OCI-LY1 (cell line): ENCODE results near the gene CPHXL2.

Experiments used
- H2AFZ ChIP-seq: fragments of 200-600 bp; sonication (generic), shearing (Covaris generic); 2 replicates; pipeline ENCODE4 v1.6.0; 2014; ENCODE audit warnings: antibody characterized with exemption, mild to moderate bottlenecking, low read length
- H3F3A ChIP-seq: fragments of 200-600 bp; sonication (generic), shearing (Covaris generic); 2 replicates; pipeline ENCODE4 v1.6.0; 2014; ENCODE audit warnings: mild to moderate bottlenecking, antibody characterized with exemption, low read length, moderate library complexity; ENCODE audit not compliant: insufficient read depth
- H3K27ac ChIP-seq: fragments of 200-600 bp; sonication (generic); 2 replicates; pipeline ENCODE4 v1.5.1; 2014; ENCODE audit warnings: low read length, mixed run types, mild to moderate bottlenecking, low read depth; ENCODE audit not compliant: poor library complexity, severe bottlenecking
- H3K27me3 ChIP-seq: fragments of 200-600 bp; sonication (generic); 2 replicates; pipeline ENCODE4 v1.6.0; 2014; ENCODE audit warnings: antibody characterized with exemption, mild to moderate bottlenecking, low read length, moderate library complexity; ENCODE audit not compliant: insufficient read depth
- H3K36me3 ChIP-seq: fragments of 200-600 bp; sonication (generic); 2 replicates; pipeline ENCODE4 v1.6.1; 2014; ENCODE audit warnings: mild to moderate bottlenecking, antibody characterized with exemption, low read length, moderate library complexity, mixed read lengths; ENCODE audit not compliant: insufficient read depth
- H3K4me1 ChIP-seq: fragments of 200-600 bp; sonication (generic); 2 replicates; pipeline ENCODE4 v1.5.1; 2014; ENCODE audit warnings: mild to moderate bottlenecking, low read length, moderate library complexity; ENCODE audit not compliant: insufficient read depth, severe bottlenecking
- H3K4me2 ChIP-seq: fragments of 200-600 bp; sonication (generic), shearing (Covaris generic); 2 replicates; pipeline ENCODE4 v1.6.1; 2014; ENCODE audit warnings: low read length
- H3K4me3 ChIP-seq: fragments of 200-600 bp; sonication (generic); 2 replicates; pipeline ENCODE4 v1.5.1; 2014; ENCODE audit warnings: low read length, low read depth, mild to moderate bottlenecking, mixed read lengths; ENCODE audit not compliant: poor library complexity, severe bottlenecking
- H3K79me2 ChIP-seq: fragments of 200-600 bp; shearing (Covaris generic); 2 replicates; pipeline ENCODE4 v1.6.1; 2016; ENCODE audit warnings: mixed run types, low read length, mixed read lengths; ENCODE audit not compliant: insufficient read depth
- H3K9ac ChIP-seq: fragments of 200-600 bp; sonication (generic), shearing (Covaris generic); 2 replicates; pipeline ENCODE4 v1.6.1; 2014; ENCODE audit warnings: mild to moderate bottlenecking, low read length, mixed read lengths
- H3K9me2 ChIP-seq: fragments of 200-600 bp; sonication (generic), shearing (Covaris generic); 2 replicates; pipeline ENCODE4 v1.6.1; 2014; ENCODE audit warnings: low read depth, mild to moderate bottlenecking, low read length, mixed read lengths
- H3K9me3 ChIP-seq: fragments of 200-600 bp; shearing (Covaris generic); 2 replicates; pipeline ENCODE4 v1.6.1; 2014; ENCODE audit warnings: low read length, mixed read lengths
- H4K20me1 ChIP-seq: fragments of 200-600 bp; sonication (generic), shearing (Covaris generic); 2 replicates; pipeline ENCODE4 v1.6.0; 2016; ENCODE audit warnings: mild to moderate bottlenecking, low read length; ENCODE audit not compliant: insufficient read depth
- EZH2 ChIP-seq: fragments of 200-600 bp; sonication (generic), shearing (Covaris generic); IDR thresholded peaks from 2 replicates; pipeline ENCODE4 v1.8.0; 2017; ENCODE audit warnings: borderline replicate concordance, mixed run types, mild to moderate bottlenecking, antibody characterized with exemption, low read length, moderate library complexity, mixed read lengths
- TF ChIP-seq, protein P1 (sequence below): fragments of 200-600 bp; sonication (generic), shearing (Covaris generic); IDR thresholded peaks from 2 replicates; pipeline ENCODE4 v1.5.1; 2017; ENCODE audit warnings: mild to moderate bottlenecking, antibody characterized with exemption, low read length, moderate library complexity, mixed read lengths

The CPHXL2 gene

DNA sequence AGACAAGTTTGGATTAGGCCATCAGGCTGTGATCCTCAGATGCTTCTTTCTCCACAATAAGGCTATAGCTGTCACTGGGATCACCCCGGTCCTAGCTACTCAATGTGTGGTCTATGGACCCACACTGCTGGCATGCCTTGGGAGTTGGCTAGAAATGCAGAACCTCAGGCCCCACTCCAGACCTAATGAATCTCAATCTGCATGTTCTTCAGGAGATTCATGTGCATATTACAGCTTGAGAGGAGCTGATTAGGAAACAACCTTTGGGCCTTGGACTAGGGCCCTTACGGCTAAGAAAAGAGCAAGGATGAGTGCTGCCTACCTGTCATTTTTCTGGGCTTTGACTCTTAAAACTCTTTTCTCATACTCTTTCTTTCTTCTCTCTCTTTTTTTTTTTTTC lies 61.2 kb downstream of the CPHXL2 start:
- no peaks in the 10 kb centered on the region for H3K4me1 ChIP-seq
- no peaks in the 10 kb centered on the region for H3K9me3 ChIP-seq
- no peak for TF ChIP-seq EZH2
- TF ChIP-seq, protein P1, sequence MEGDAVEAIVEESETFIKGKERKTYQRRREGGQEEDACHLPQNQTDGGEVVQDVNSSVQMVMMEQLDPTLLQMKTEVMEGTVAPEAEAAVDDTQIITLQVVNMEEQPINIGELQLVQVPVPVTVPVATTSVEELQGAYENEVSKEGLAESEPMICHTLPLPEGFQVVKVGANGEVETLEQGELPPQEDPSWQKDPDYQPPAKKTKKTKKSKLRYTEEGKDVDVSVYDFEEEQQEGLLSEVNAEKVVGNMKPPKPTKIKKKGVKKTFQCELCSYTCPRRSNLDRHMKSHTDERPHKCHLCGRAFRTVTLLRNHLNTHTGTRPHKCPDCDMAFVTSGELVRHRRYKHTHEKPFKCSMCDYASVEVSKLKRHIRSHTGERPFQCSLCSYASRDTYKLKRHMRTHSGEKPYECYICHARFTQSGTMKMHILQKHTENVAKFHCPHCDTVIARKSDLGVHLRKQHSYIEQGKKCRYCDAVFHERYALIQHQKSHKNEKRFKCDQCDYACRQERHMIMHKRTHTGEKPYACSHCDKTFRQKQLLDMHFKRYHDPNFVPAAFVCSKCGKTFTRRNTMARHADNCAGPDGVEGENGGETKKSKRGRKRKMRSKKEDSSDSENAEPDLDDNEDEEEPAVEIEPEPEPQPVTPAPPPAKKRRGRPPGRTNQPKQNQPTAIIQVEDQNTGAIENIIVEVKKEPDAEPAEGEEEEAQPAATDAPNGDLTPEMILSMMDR, result no peak
- no peak overlapping the region for H3K4me2 ChIP-seq
- H3F3A ChIP-seq, result no peaks in the 10 kb centered on the region
- no peak overlapping the region for H2AFZ ChIP-seq
- H3K27ac ChIP-seq, result no peak overlapping the region
- no peak overlapping the region for H3K4me3 ChIP-seq
- no peak overlapping the region for H3K9ac ChIP-seq
- H4K20me1 ChIP-seq, result no peaks in the 10 kb centered on the region
- peaks cover 98% of the 10 kb centered on the region for H3K36me3 ChIP-seq
- no peaks in the 10 kb centered on the region for H3K9me2 ChIP-seq
- no peaks in the 10 kb centered on the region for H3K79me2 ChIP-seq
- no peaks in the 10 kb centered on the region for H3K27me3 ChIP-seq

DNA sequence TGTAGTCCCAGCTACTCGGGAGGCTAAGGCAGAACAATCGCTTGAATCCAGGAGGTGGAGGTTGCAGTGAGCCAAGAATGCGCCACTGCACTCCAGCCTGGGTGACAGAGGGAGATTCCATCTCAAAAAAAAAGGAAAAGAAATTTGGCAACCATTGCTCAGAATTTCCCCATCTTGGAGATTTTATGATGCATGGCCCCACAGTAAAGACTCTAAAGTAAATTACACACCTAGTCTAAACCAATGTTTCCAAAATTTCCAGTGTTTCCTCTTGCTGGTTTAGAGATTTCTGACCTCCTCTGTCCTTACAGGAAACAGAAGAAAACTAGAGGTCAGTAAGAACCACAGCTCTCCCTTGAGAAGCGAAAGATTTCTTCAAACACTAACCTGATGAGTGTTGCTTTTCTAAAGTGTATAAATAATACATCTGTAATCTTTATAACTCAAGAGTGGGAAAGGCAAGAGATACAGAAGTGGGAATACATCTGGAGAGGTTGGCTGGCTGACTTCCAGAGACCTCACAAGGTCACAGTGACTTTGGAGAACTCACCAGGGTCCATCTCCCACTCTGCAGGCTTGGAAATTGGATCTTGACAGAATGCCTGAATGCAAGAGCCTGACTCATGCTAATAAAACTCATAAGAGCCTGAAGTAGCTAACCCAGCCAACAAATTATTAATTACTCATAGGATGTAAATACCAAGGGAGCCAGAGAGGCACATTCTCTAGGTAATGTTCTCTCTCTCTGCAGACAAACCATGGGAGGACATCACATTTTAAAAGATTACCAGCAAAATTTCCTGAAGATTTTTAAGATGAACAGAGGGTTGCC lies 62.5 kb downstream of the CPHXL2 start:
- Histone ChIP-seq H3K4me1 (no peaks in the 10 kb centered on the region), H3K9ac (no peak overlapping the region), H3K27me3 (no peaks in the 10 kb centered on the region), H3K36me3 (peaks cover 98% of the 10 kb centered on the region), H3K9me3 (no peaks in the 10 kb centered on the region), H3K79me2 (no peaks in the 10 kb centered on the region), H3K4me3 (no peak overlapping the region), H3K4me2 (no peak overlapping the region), H3F3A (no peaks in the 10 kb centered on the region), H4K20me1 (no peaks in the 10 kb centered on the region), H3K27ac (no peak overlapping the region), H2AFZ (no peak overlapping the region), H3K9me2 (no peaks in the 10 kb centered on the region)
- TF ChIP-seq, protein P1, result no peak
- TF ChIP-seq EZH2, result no peak
